Liver (tissue), 9 donors: ENCODE results near the gene TMEM119. TPM values are rescaled to one million over a fixed set of nuclear protein-coding genes. Genes with fewer than 3 reads are reported as not detected.

Experiments
- DNase-seq: peaks from one replicate; pipeline ENCODE4 v3.0.0-alpha.2; 2017; ENCODE audit warnings: low spot score
- H3K27ac ChIP-seq, 2 donors: one replicate each; pipeline ENCODE4 v1.7.0; 2013; ENCODE audit warnings: inconsistent platforms in 2 of 2, low read length in 2 of 2, control low read depth in 1 of 2, low read depth in 1 of 2, mild to moderate bottlenecking in 1 of 2
- H3K27me3 ChIP-seq, 4 donors: one replicate each; pipeline versions ENCODE4 v1.6.1 to v1.7.0; 2013; ENCODE audit warnings: low read length in 3 of 4, inconsistent platforms in 1 of 4, mild to moderate bottlenecking in 1 of 4, moderate library complexity in 1 of 4; ENCODE audit not compliant: control insufficient read depth in 4 of 4, insufficient read depth in 4 of 4
- H3K36me3 ChIP-seq, 4 donors: one replicate each; pipeline versions ENCODE4 v1.6.1 to v1.7.0; 2013; ENCODE audit warnings: low read length in 3 of 4, mild to moderate bottlenecking in 3 of 4, low read depth in 1 of 4, moderate library complexity in 1 of 4; ENCODE audit not compliant: control insufficient read depth in 4 of 4, insufficient read depth in 3 of 4
- H3K4me1 ChIP-seq, 4 donors: one replicate each; pipeline versions ENCODE4 v1.6.1 to v1.7.0; 2013; ENCODE audit warnings: low read length in 3 of 4, mild to moderate bottlenecking in 3 of 4, moderate library complexity in 1 of 4; ENCODE audit not compliant: control insufficient read depth in 4 of 4, insufficient read depth in 4 of 4
- H3K4me3 ChIP-seq, 3 donors: one replicate each; pipeline versions ENCODE4 v1.6.1 to v1.7.0; 2013; ENCODE audit warnings: low read length in 3 of 3, control low read depth in 1 of 3, low read depth in 1 of 3, mild to moderate bottlenecking in 1 of 3
- H3K9ac ChIP-seq, 2 donors: one replicate each; pipeline ENCODE4 v1.7.0; 2013; ENCODE audit warnings: low read length in 2 of 2, mild to moderate bottlenecking in 2 of 2, moderate library complexity in 2 of 2, control low read depth in 1 of 2, low read depth in 1 of 2
- H3K9me3 ChIP-seq, 4 donors: one replicate each; pipeline versions ENCODE4 v1.6.1 to v1.7.0; 2013; ENCODE audit warnings: low read length in 3 of 4; ENCODE audit not compliant: control insufficient read depth in 4 of 4
- ATF3 ChIP-seq: IDR thresholded peaks from 2 replicates; pipeline ENCODE4 v1.6.1; 2016; ENCODE audit warnings: antibody characterized with exemption
- CTCF ChIP-seq: fragments of 150-350 bp; IDR thresholded peaks from 2 replicates; pipeline ENCODE4 v1.5.1; 2017; ENCODE audit warnings: improper control_type of control experiment, low read depth, low read length; ENCODE audit not compliant: missing input control
- EGR1 ChIP-seq, 2 donors: IDR thresholded peaks; 2 replicates each; pipeline ENCODE4 v1.6.1; 2016 to 2018; ENCODE audit warnings: antibody characterized with exemption in 2 of 2, low read depth in 2 of 2
- FOXA1 ChIP-seq: IDR thresholded peaks from 2 replicates; pipeline ENCODE4 v1.6.1; 2016; ENCODE audit warnings: antibody characterized with exemption
- FOXA2 ChIP-seq: IDR thresholded peaks from 2 replicates; pipeline ENCODE4 v1.6.1; 2016; ENCODE audit warnings: antibody characterized with exemption
- GABPA ChIP-seq, 2 donors: IDR thresholded peaks in 1 of 2; conservative IDR thresholded peaks in 1 of 2; 2 replicates each; pipeline ENCODE4 v1.6.1; 2016; ENCODE audit warnings: antibody characterized with exemption in 2 of 2, mild to moderate bottlenecking in 1 of 2, moderate library complexity in 1 of 2
- HNF4A ChIP-seq, 2 donors: conservative IDR thresholded peaks; 2 replicates each; pipeline ENCODE4 v1.6.1; 2016; ENCODE audit warnings: antibody characterized with exemption in 2 of 2, mild to moderate bottlenecking in 2 of 2
- HNF4G ChIP-seq: IDR thresholded peaks from 2 replicates; pipeline ENCODE4 v1.6.1; 2016; ENCODE audit warnings: antibody characterized with exemption
- MAX ChIP-seq: IDR thresholded peaks from 2 replicates; pipeline ENCODE4 v1.6.1; 2016; ENCODE audit warnings: antibody characterized with exemption
- RAD21 ChIP-seq, 2 donors: IDR thresholded peaks; 2 replicates each; pipeline ENCODE4 v1.6.1; 2016; ENCODE audit warnings: antibody characterized with exemption in 2 of 2, mild to moderate bottlenecking in 2 of 2
- REST ChIP-seq: IDR thresholded peaks from 2 replicates; pipeline ENCODE4 v1.6.1; 2016; ENCODE audit warnings: antibody characterized with exemption, mild to moderate bottlenecking
- RXRA ChIP-seq, 2 donors: IDR thresholded peaks; 2 replicates each; pipeline ENCODE4 v1.6.1; 2017 to 2018; ENCODE audit warnings: antibody characterized with exemption in 2 of 2, mild to moderate bottlenecking in 1 of 2
- SP1 ChIP-seq: IDR thresholded peaks from 2 replicates; pipeline ENCODE4 v1.6.1; 2018; ENCODE audit warnings: antibody characterized with exemption, mild to moderate bottlenecking
- TAF1 ChIP-seq: conservative IDR thresholded peaks from 2 replicates; pipeline ENCODE4 v1.6.1; 2016; ENCODE audit warnings: antibody characterized with exemption, mild to moderate bottlenecking
- YY1 ChIP-seq: IDR thresholded peaks from 2 replicates; pipeline ENCODE4 v1.6.1; 2016; ENCODE audit warnings: antibody characterized with exemption, mild to moderate bottlenecking
- ZBTB33 ChIP-seq: IDR thresholded peaks from 2 replicates; pipeline ENCODE4 v1.6.1; 2016; ENCODE audit warnings: antibody characterized with exemption
- WGBS: extraction: QIAGEN DNeasy Blood & Tissue Kit; methylation state at CpG from one replicate; pipeline ENCODE4 v1.1.7; 2013; 5-methylcytosine and 5-hydroxymethylcytosine counted together
- polyA plus RNA-seq, 2 donors: library from polyadenylated mRNA; stranded (reverse) in 1 of 2; unstranded in 1 of 2; fragments of 200-250 nt in 1 of 2; fragments of >200 nt in 1 of 2; fragmentation: Nextera tagmentation in 1 of 2; extraction: Ambion mirVana in 1 of 2; gene quantifications; one replicate each; pipeline versions ENCODE4 v1.2.1 to v1.2.3, GENCODE V29; 2013 to 2015
- total RNA-seq, 2 donors: library from RNA; depleted of rRNA; stranded (reverse); fragments of >200 nt; gene quantifications; one replicate each; pipeline ENCODE4 v1.2.3, GENCODE V29; 2014
- donor health status: healthy.
- donor health status: healthy.
- donor health status: healthy.
- donor health status: healthy.
- donor health status: healthy.

The TMEM119 gene
- total and polyA plus RNA-seq, 4 donors: 0.14 to 2.6 (median 0.38) TPM

- TF ChIP-seq HNF4A (conservative IDR thresholded peaks at IDR 0.05): no peak
- 74% methylated on average over 3 of the region's 3 CpGs for WGBS
- Histone ChIP-seq H3K27ac (no peak overlapping the region), H3K9me3 (no peaks in the 10 kb centered on the region), H3K4me3 (no peak overlapping the region), H3K4me1 (peaks cover 0 to 3% (median 0%) of the 10 kb centered on the region in 4 donors), H3K9ac (no peak overlapping the region), H3K36me3 (no peaks in the 10 kb centered on the region), H3K27me3 (no peaks in the 10 kb centered on the region)
- no peak for DNase-seq
These were observed 23.3 kb upstream of the TMEM119 start for GRCh38 chr12:108621161-108621560.

- no peaks in the 10 kb centered on the region for H3K36me3 ChIP-seq
- H3K27ac ChIP-seq: no peak overlapping the region
- no peak overlapping the region for H3K4me3 ChIP-seq
- DNase-seq: no peak
- TF ChIP-seq ATF3 (no peak), REST (no peak), SP1 (no peak), EGR1 (IDR thresholded peaks at IDR 0.05; ENCODE audit: low read depth in 2 of 2) (no peak), ZBTB33 (no peak), RXRA (IDR thresholded peaks at IDR 0.05) (no peak), FOXA2 (no peak), FOXA1 (no peak), GABPA (IDR thresholded peaks at IDR 0.05 in 1 of 2, conservative IDR thresholded peaks at IDR 0.05 in 1 of 2) (no peak), HNF4G (no peak), YY1 (no peak), CTCF (no peak), HNF4A (conservative IDR thresholded peaks at IDR 0.05) (no peak), MAX (no peak), RAD21 (IDR thresholded peaks at IDR 0.05) (no peak), TAF1 (no peak)
- H3K9me3 ChIP-seq: no peaks in the 10 kb centered on the region
- no peak overlapping the region for H3K9ac ChIP-seq
- H3K27me3 ChIP-seq: no peaks in the 10 kb centered on the region
- 91% methylated on average over 10 of the region's 10 CpGs for WGBS
- peaks cover 0 to 3% (median 0%) of the 10 kb centered on the region in 4 donors for H3K4me1 ChIP-seq
These were observed 22.5 kb upstream of the TMEM119 start for GRCh38 chr12:108620236-108620879.
